A673 (cell line): ENCODE measurements around the gene STK17A. TPM values are rescaled to one million over a fixed set of nuclear protein-coding genes. Genes with fewer than 3 reads are reported as not detected.

Source experiments
- BruUV-seq: library from RNA; stranded (reverse); fragments of 400-500 nt; replicated peaks from 2 replicates; lab custom pipeline; 2021; lab: Mats Ljungman, UMichigan
- CTCF ChIA-PET: fragments of 300-600 bp; sonication (Branson Sonifier 250); formaldehyde crosslinking; loops from one replicate; lab custom pipeline; 2022; ENCODE audit warnings: antibody characterized with exemption; lab: Charles Lee
- POLR2A ChIA-PET: fragments of 300-600 bp; sonication (Branson Sonifier 250); formaldehyde crosslinking; loops from one replicate; lab custom pipeline; 2022; ENCODE audit warnings: antibody characterized with exemption; ENCODE audit not compliant: low non-redundant PET; lab: Charles Lee
- DNase-seq: peaks from one replicate; pipeline ENCODE4 v3.0.0-alpha.2; 2015; ENCODE audit warnings: low spot score
- H3K27ac ChIP-seq: fragments of 200-600 bp; sonication (generic); 2 replicates; pipeline ENCODE4 v1.5.1; 2016; ENCODE audit warnings: mixed run types, low read depth, mild to moderate bottlenecking, mixed read lengths, antibody characterized with exemption, low read length; ENCODE audit not compliant: poor library complexity, severe bottlenecking
- H3K27me3 ChIP-seq: fragments of 200-600 bp; sonication (generic); replicated peaks from 2 replicates; pipeline ENCODE4 v1.6.1; 2017; ENCODE audit warnings: mixed run types, low read depth, mild to moderate bottlenecking, mixed read lengths, antibody characterized with exemption, low read length; ENCODE audit not compliant: insufficient read depth, poor library complexity
- H3K36me3 ChIP-seq: fragments of 200-600 bp; sonication (generic); 2 replicates; pipeline ENCODE4 v1.6.1; 2016; ENCODE audit warnings: mixed run types, mild to moderate bottlenecking, mixed read lengths, antibody characterized with exemption, low read length; ENCODE audit not compliant: insufficient read depth, poor library complexity, severe bottlenecking
- H3K4me1 ChIP-seq: fragments of 200-600 bp; sonication (generic); 2 replicates; pipeline ENCODE4 v1.6.1; 2017; ENCODE audit warnings: mixed run types, mild to moderate bottlenecking, mixed read lengths, antibody characterized with exemption, low read length; ENCODE audit not compliant: insufficient read depth, poor library complexity, severe bottlenecking
- H3K4me3 ChIP-seq: fragments of 200-600 bp; sonication (generic); 2 replicates; pipeline ENCODE4 v1.5.1; 2016; ENCODE audit warnings: low read depth, mixed run types, mild to moderate bottlenecking, mixed read lengths, low read length; ENCODE audit not compliant: poor library complexity, severe bottlenecking
- H3K9me3 ChIP-seq: fragments of 200-600 bp; sonication (generic); 2 replicates; pipeline ENCODE4 v1.6.1; 2016; ENCODE audit warnings: mixed run types, low read depth, mild to moderate bottlenecking, mixed read lengths, antibody characterized with exemption, low read length; ENCODE audit not compliant: poor library complexity, severe bottlenecking
- CTCF ChIP-seq: fragments of 300-800, 200-600 bp; sonication (generic); conservative IDR thresholded peaks from 2 replicates; pipeline ENCODE4 v1.5.1; 2017; ENCODE audit warnings: low read depth, mild to moderate bottlenecking, antibody characterized with exemption, low read length, moderate library complexity, mixed read lengths
- EZH2 ChIP-seq: fragments of 200-600 bp; sonication (generic); IDR thresholded peaks from 2 replicates; pipeline ENCODE4 v1.6.1; 2017; ENCODE audit warnings: borderline replicate concordance, low read depth, mild to moderate bottlenecking, mixed read lengths, antibody characterized with exemption, low read length; ENCODE audit not compliant: poor library complexity, severe bottlenecking
- intact Hi-C: fragments of 100-400 bp; cut with micrococcal nuclease; formaldehyde crosslinking; loops from one replicate; pipeline ENCODE4 v1.10.0; 2022; ENCODE audit not compliant: unreplicated experiment
- total RNA-seq: library from RNA; stranded (reverse); gene quantifications from 2 replicates; pipeline ENCODE4 v1.2.3, GENCODE V29; 2021

STK17A gene
- total RNA-seq, 1 experiment from 2014 or later = 27.3 TPM

DNA sequence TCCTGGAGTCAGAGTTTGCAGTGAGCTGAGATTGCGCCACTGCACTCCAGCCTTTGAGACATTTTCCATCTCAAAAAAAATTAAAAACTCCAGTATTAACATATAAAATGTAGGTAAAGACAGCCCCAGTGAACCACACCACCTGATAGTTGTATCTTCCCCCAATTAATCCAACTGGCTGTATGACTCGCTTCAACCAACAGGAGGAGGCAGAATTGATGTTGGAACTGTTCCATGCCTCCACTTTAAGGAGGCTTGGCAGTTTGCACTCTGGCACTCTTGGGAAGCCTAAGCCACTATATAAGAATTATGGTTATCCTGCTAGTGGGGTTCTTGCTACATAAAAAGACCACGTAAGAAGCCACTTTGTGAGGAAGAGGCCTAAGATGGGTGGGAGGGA, 72.7 kb downstream of the STK17A start:
- no TSS peak for BruUV-seq
- Histone ChIP-seq H3K36me3 (no peaks in the 10 kb centered on the region), H3K27me3 (no peaks in the 10 kb centered on the region), H3K27ac (no peak overlapping the region), H3K4me3 (no peak overlapping the region), H3K9me3 (no peaks in the 10 kb centered on the region), H3K4me1 (peaks cover 10% of the 10 kb centered on the region)
- no peak for TF ChIP-seq CTCF
- no peak for TF ChIP-seq EZH2
- DNase-seq = no peak
- intact Hi-C loops = no loop called here
- ChIA-PET POLR2A (no interaction called here), CTCF (no interaction called here)

- POLR2A ChIA-PET = no interaction called here
Measured at GRCh38 chr7:43656997-43657396, 74.1 kb downstream of the STK17A start.

GRCh38 chr7:43658718-43659548, 76.0 kb downstream of the STK17A start:
- H3K9me3 ChIP-seq = no peaks in the 10 kb centered on the region
- no TSS peak for BruUV-seq
- CTCF ChIA-PET = no interaction called here
- no peaks in the 10 kb centered on the region for H3K4me1 ChIP-seq
- intact Hi-C loops = no loop called here
- TF ChIP-seq CTCF (no peak), EZH2 (no peak)
- peak overlapping the region; percentile 19 for H3K27ac ChIP-seq
- DNase-seq = no peak
- H3K36me3 ChIP-seq = no peaks in the 10 kb centered on the region
- H3K4me3 ChIP-seq = no peak overlapping the region
- POLR2A ChIA-PET = no interaction called here
- no peaks in the 10 kb centered on the region for H3K27me3 ChIP-seq

More at GRCh38 chr7:43656997-43657396, 74.1 kb downstream of the STK17A start:
- intact Hi-C loops = no loop called here
- Histone ChIP-seq H3K4me1 (no peaks in the 10 kb centered on the region), H3K27ac (no peak overlapping the region), H3K27me3 (no peaks in the 10 kb centered on the region), H3K36me3 (no peaks in the 10 kb centered on the region), H3K9me3 (no peaks in the 10 kb centered on the region), H3K4me3 (no peak overlapping the region)
- no TSS peak for BruUV-seq
- TF ChIP-seq CTCF = no peak
- TF ChIP-seq EZH2 = no peak
- CTCF ChIA-PET = no interaction called here
- DNase-seq = no peak
